ENCODE data around the gene PCNX2. TPM values are rescaled to one million over a fixed set of nuclear protein-coding genes. Genes with fewer than 3 reads are reported as not detected.

The PCNX2 gene
- total RNA-seq, 1 experiment from 2014 or later, result 15.0 TPM

DNA sequence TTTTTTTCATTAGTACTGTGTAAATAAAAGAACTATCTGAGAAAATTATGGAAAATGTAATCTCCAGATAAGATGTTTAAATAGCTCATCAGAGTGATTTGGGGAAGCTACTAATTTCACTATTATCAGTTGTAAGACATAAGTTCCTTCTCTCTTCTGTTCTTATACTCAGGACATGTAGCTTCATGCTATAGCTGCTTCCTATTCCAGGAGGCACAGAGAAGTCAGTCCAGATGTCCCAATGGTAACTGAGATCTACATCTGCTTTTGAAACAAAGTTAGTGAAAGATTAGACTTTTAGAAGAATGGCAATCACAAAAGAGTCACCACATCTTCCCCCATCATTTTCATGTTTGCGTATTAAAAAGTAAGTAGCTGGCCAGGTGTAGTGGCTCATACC is 37.6 kb upstream of the PCNX2 start:
- POLR2A ChIA-PET, result no interaction called here

GRCh38 chr1:233331676-233332519 is 36.4 kb upstream of the PCNX2 start:
- H3K4me1 Mint-ChIP-seq (ENCODE audit: low read depth, unreplicated experiment), result peaks cover under 1% of the 10 kb centered on the region
- no peak for TF ChIP-seq CTCF (IDR thresholded peaks at IDR 0.05; ENCODE audit: insufficient read depth in 1 of 2, low read depth in 1 of 2, low read length in 1 of 2, severe bottlenecking in 1 of 2, unreplicated experiment in 1 of 2)
- DNase-seq, result no peak
- H3K27me3 ChIP-seq (replicated peaks; ENCODE audit: control insufficient read depth, insufficient read depth, low read length), result no peaks in the 10 kb centered on the region
- no peak overlapping the region for H3K27ac Mint-ChIP-seq (ENCODE audit: unreplicated experiment)
- H3K36me3 Mint-ChIP-seq (ENCODE audit: insufficient read depth, unreplicated experiment), result peaks cover 2% of the 10 kb centered on the region
- intact Hi-C loops (cut with micrococcal nuclease; ENCODE audit: unreplicated experiment), result no loop called here
- no peaks in the 10 kb centered on the region for H3K9me3 ChIP-seq
- peaks cover 8% of the 10 kb centered on the region for H3K4me1 ChIP-seq
- no peaks in the 10 kb centered on the region for H3K9me3 Mint-ChIP-seq (ENCODE audit: unreplicated experiment)
- no TSS peak for BruUV-seq (replicated peaks)
- H3K36me3 ChIP-seq (ENCODE audit: control insufficient read depth, insufficient read depth, low read length), result no peaks in the 10 kb centered on the region
- CTCF ChIA-PET, result no interaction called here
- H3K4me3 ChIP-seq (ENCODE audit: low read depth, low read length), result no peak overlapping the region
- H3K27me3 Mint-ChIP-seq (ENCODE audit: insufficient read depth, unreplicated experiment), result no peaks in the 10 kb centered on the region
- H3K4me3 Mint-ChIP-seq (ENCODE audit: unreplicated experiment), result no peak overlapping the region
- POLR2A ChIA-PET, result no interaction called here

More for the DNA sequence above, 37.6 kb upstream of the PCNX2 start:
- Histone ChIP-seq H3K9me3 (no peaks in the 10 kb centered on the region), H3K4me3 (ENCODE audit: low read depth, low read length) (no peak overlapping the region), H3K4me1 (peaks cover 7% of the 10 kb centered on the region; the same call in 1 of the 2 replicates), H3K36me3 (ENCODE audit: control insufficient read depth, insufficient read depth, low read length) (no peaks in the 10 kb centered on the region), H3K27me3 (replicated peaks; ENCODE audit: control insufficient read depth, insufficient read depth, low read length) (no peaks in the 10 kb centered on the region)
- CTCF ChIA-PET, result no interaction called here
- intact Hi-C loops (cut with micrococcal nuclease; ENCODE audit: unreplicated experiment), result no loop called here
- Mint-ChIP-seq H3K9me3 (ENCODE audit: unreplicated experiment) (no peaks in the 10 kb centered on the region), H3K27ac (ENCODE audit: unreplicated experiment) (no peak overlapping the region), H3K4me1 (ENCODE audit: low read depth, unreplicated experiment) (no peaks in the 10 kb centered on the region), H3K27me3 (ENCODE audit: insufficient read depth, unreplicated experiment) (no peaks in the 10 kb centered on the region), H3K36me3 (ENCODE audit: insufficient read depth, unreplicated experiment) (no peaks in the 10 kb centered on the region), H3K4me3 (ENCODE audit: unreplicated experiment) (no peak overlapping the region)
- DNase-seq, result no peak
- BruUV-seq (replicated peaks), result no TSS peak
- TF ChIP-seq CTCF (IDR thresholded peaks at IDR 0.05; ENCODE audit: insufficient read depth in 1 of 2, low read depth in 1 of 2, low read length in 1 of 2, severe bottlenecking in 1 of 2, unreplicated experiment in 1 of 2), result no peak

DNA sequence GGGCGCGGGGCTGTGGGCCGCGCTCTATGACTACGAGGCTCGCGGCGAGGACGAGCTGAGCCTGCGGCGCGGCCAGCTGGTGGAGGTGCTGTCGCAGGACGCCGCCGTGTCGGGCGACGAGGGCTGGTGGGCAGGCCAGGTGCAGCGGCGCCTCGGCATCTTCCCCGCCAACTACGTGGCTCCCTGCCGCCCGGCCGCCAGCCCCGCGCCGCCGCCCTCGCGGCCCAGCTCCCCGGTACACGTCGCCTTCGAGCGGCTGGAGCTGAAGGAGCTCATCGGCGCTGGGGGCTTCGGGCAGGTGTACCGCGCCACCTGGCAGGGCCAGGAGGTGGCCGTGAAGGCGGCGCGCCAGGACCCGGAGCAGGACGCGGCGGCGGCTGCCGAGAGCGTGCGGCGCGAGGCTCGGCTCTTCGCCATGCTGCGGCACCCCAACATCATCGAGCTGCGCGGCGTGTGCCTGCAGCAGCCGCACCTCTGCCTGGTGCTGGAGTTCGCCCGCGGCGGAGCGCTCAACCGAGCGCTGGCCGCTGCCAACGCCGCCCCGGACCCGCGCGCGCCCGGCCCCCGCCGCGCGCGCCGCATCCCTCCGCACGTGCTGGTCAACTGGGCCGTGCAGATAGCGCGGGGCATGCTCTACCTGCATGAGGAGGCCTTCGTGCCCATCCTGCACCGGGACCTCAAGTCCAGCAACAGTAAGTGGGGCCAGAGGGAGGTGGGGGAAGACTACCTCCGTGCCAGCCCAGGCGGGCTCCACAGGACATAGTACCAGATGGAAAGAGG is 32.8 kb upstream of the PCNX2 start:
- Histone ChIP-seq H3K36me3 (ENCODE audit: control insufficient read depth, insufficient read depth, low read length) (no peaks in the 10 kb centered on the region), H3K4me1 (peaks cover 10% of the 10 kb centered on the region), H3K27me3 (replicated peaks; ENCODE audit: control insufficient read depth, insufficient read depth, low read length) (no peaks in the 10 kb centered on the region), H3K9me3 (no peaks in the 10 kb centered on the region), H3K4me3 (ENCODE audit: low read depth, low read length) (peak overlapping the region; percentile 86)
- CTCF ChIA-PET, result interaction anchor here (0.6 kb wide), 1 partner anchor 827 kb away, joined by 3 read pairs; no protein-coding TSS in a partner anchor
- POLR2A ChIA-PET, result no interaction called here
- Mint-ChIP-seq H3K27ac (ENCODE audit: unreplicated experiment) (no peak overlapping the region), H3K36me3 (ENCODE audit: insufficient read depth, unreplicated experiment) (peaks cover 5% of the 10 kb centered on the region), H3K9me3 (ENCODE audit: unreplicated experiment) (no peaks in the 10 kb centered on the region), H3K4me3 (ENCODE audit: unreplicated experiment) (peak overlapping the region; percentile 88), H3K27me3 (ENCODE audit: insufficient read depth, unreplicated experiment) (peaks cover 2% of the 10 kb centered on the region), H3K4me1 (ENCODE audit: low read depth, unreplicated experiment) (peaks cover 4% of the 10 kb centered on the region)
- no peak for TF ChIP-seq CTCF (IDR thresholded peaks at IDR 0.05; ENCODE audit: insufficient read depth in 1 of 2, low read depth in 1 of 2, low read length in 1 of 2, severe bottlenecking in 1 of 2, unreplicated experiment in 1 of 2)
- peak; percentile 35 to 51 for DNase-seq
- intact Hi-C loops (cut with micrococcal nuclease; ENCODE audit: unreplicated experiment), result no loop called here
- BruUV-seq (replicated peaks), result no TSS peak
